GM12878 (cell line): ENCODE data around the gene SPATS2L. TPM values are rescaled to one million over a fixed set of nuclear protein-coding genes. Genes with fewer than 3 reads are reported as not detected.

Experiments used
- ATAC-seq: fragments of 200-7000 bp; cut with Tn5 transposase; 3 replicates; pipeline ENCODE4 v1.9.1; 2020; ENCODE audit warnings: mild to moderate bottlenecking, moderate library complexity
- BruUV-seq: library from RNA; stranded (reverse); fragments of 400-500 nt; replicated peaks from 2 replicates; lab custom pipeline; 2021; lab: Mats Ljungman, UMichigan
- CTCF ChIA-PET: fragments of 300-600 bp; sonication (Branson Sonifier 250); formaldehyde crosslinking; extraction: SDS; loops from one replicate; lab custom pipeline; 2021; ENCODE audit warnings: inconsistent platforms; lab: Yijun Ruan, JAX
- POLR2A ChIA-PET: fragments of 350-600 bp; formaldehyde crosslinking; extraction: SDS; loops from one replicate; lab custom pipeline; 2021; ENCODE audit warnings: inconsistent platforms; lab: Charles Lee
- RAD21 ChIA-PET: fragments of 300-600 bp; sonication (Branson Sonifier 250); formaldehyde crosslinking; loops from one replicate; lab custom pipeline; 2023; ENCODE audit warnings: antibody characterized with exemption; ENCODE audit not compliant: unreplicated experiment; lab: Charles Lee
- SMC1A ChIA-PET: fragments of 300-600 bp; sonication (Branson Sonifier 250); formaldehyde crosslinking; loops from one replicate; lab custom pipeline; 2023; ENCODE audit not compliant: unreplicated experiment, uncharacterized antibody; lab: Charles Lee
- DNase-seq: peaks from one replicate; pipeline ENCODE4 v3.0.0-alpha.2; 2011; ENCODE audit warnings: low read depth, low spot score
- FAIRE-seq: peaks from 3 replicates; lab custom pipeline; 2011; peaks lifted over from hg19 to GRCh38; lab: Jason Lieb, UNC
- H2AFZ ChIP-seq: 2 replicates; pipeline ENCODE4 v1.6.0; 2011; ENCODE audit warnings: low read depth, low read length, control low read depth; ENCODE audit not compliant: control insufficient read depth
- H3K27ac ChIP-seq: 2 replicates; pipeline ENCODE4 v1.5.1; 2011; ENCODE audit warnings: control low read depth; ENCODE audit not compliant: control insufficient read depth, insufficient read depth
- H3K27me3 ChIP-seq, 2 experiments: replicated peaks in 1 of 2; 2 replicates each; pipeline versions ENCODE4 v1.6.0 to v1.6.1; 2011; ENCODE audit warnings: low read length in 1 of 2; ENCODE audit not compliant: control insufficient read depth in 2 of 2, insufficient read depth in 2 of 2
- H3K36me3 ChIP-seq, 2 experiments: 2 replicates each; pipeline ENCODE4 v1.5.1; 2011; ENCODE audit warnings: low read length in 1 of 2; ENCODE audit not compliant: control insufficient read depth in 2 of 2, insufficient read depth in 2 of 2
- H3K4me1 ChIP-seq: 2 replicates; pipeline ENCODE4 v1.6.1; 2011; ENCODE audit warnings: mild to moderate bottlenecking, low read length, moderate library complexity, mixed read lengths; ENCODE audit not compliant: control insufficient read depth, insufficient read depth
- H3K4me2 ChIP-seq: 2 replicates; pipeline ENCODE4 v1.6.0; 2011; ENCODE audit warnings: control low read depth; ENCODE audit not compliant: control insufficient read depth, insufficient read depth
- H3K4me3 ChIP-seq: fragments of 200-600 bp; sonication (generic); 2 replicates; pipeline ENCODE4 v1.5.1; 2016
- H3K79me2 ChIP-seq: 2 replicates; pipeline ENCODE4 v1.6.0; 2011; ENCODE audit warnings: low read length; ENCODE audit not compliant: control insufficient read depth, insufficient read depth
- H3K9ac ChIP-seq: 2 replicates; pipeline ENCODE4 v1.8.0; 2011; ENCODE audit warnings: low read length, control low read depth, mixed read lengths; ENCODE audit not compliant: control insufficient read depth, insufficient read depth
- H3K9me3 ChIP-seq: replicated peaks from 3 replicates; pipeline ENCODE4 v1.5.1; 2011; ENCODE audit warnings: mild to moderate bottlenecking, low read length; ENCODE audit not compliant: control insufficient read depth, insufficient read depth
- H4K20me1 ChIP-seq: 2 replicates; pipeline ENCODE4 v1.6.0; 2011; ENCODE audit not compliant: control insufficient read depth, insufficient read depth
- CBX5 ChIP-seq: sonication (generic); IDR thresholded peaks from 2 replicates; pipeline ENCODE4 v1.6.1; 2016; ENCODE audit warnings: low read depth, moderate library complexity, mild to moderate bottlenecking, inconsistent platforms
- FOXM1 ChIP-seq: IDR thresholded peaks from 2 replicates; pipeline ENCODE4 v1.6.1; 2012; ENCODE audit warnings: low read depth, mild to moderate bottlenecking, inconsistent platforms, low read length, moderate library complexity
- LARP7 ChIP-seq: fragments of 450-650 bp; IDR thresholded peaks from 2 replicates; pipeline ENCODE4 v1.6.1; 2017; ENCODE audit warnings: mild to moderate bottlenecking
- MEF2A ChIP-seq: IDR thresholded peaks from 2 replicates; pipeline ENCODE4 v1.6.1; 2011; ENCODE audit warnings: low read depth, mild to moderate bottlenecking, low read length, moderate library complexity; ENCODE audit not compliant: insufficient read depth
- PRDM15 ChIP-seq: fragments of 450-650 bp; formaldehyde crosslinking; IDR thresholded peaks from 2 replicates; pipeline ENCODE4 v1.4.0; 2020; ENCODE audit warnings: mild to moderate bottlenecking, moderate library complexity
- RAD21 ChIP-seq: IDR thresholded peaks from 2 replicates; pipeline ENCODE4 v1.6.1; 2011; ENCODE audit warnings: mild to moderate bottlenecking, low read depth, low read length, moderate library complexity; ENCODE audit not compliant: insufficient read depth
- RBBP5 ChIP-seq: fragments of 200-600 bp; sonication (generic); conservative IDR thresholded peaks from 2 replicates; pipeline ENCODE4 v1.6.1; 2016
- SUPT20H ChIP-seq: IDR thresholded peaks from 2 replicates; pipeline ENCODE4 v1.6.1; 2011; ENCODE audit warnings: low read depth, mild to moderate bottlenecking, low read length, moderate library complexity, borderline replicate concordance; ENCODE audit not compliant: control insufficient read depth
- TARDBP ChIP-seq: IDR thresholded peaks from 2 replicates; pipeline ENCODE4 v1.6.1; 2016; ENCODE audit warnings: borderline replicate concordance
- TCF3 ChIP-seq: IDR thresholded peaks from 2 replicates; pipeline ENCODE4 v1.6.1; 2012; ENCODE audit warnings: low read depth, mild to moderate bottlenecking, low read length, borderline replicate concordance; ENCODE audit not compliant: insufficient read depth
- USF2 ChIP-seq: IDR thresholded peaks from 2 replicates; pipeline ENCODE4 v1.6.1; 2011; ENCODE audit warnings: low read depth, low read length, improper control_type of control experiment, borderline replicate concordance
- ZNF217 ChIP-seq: fragments of 450-650 bp; IDR thresholded peaks from 2 replicates; pipeline ENCODE4 v1.6.1; 2017; ENCODE audit warnings: antibody characterized with exemption, mild to moderate bottlenecking
- ZNF592 ChIP-seq: fragments of 450-650 bp; IDR thresholded peaks from 2 replicates; pipeline ENCODE4 v1.6.1; 2017; ENCODE audit warnings: mild to moderate bottlenecking, moderate library complexity
- WGBS: methylation state at CpG from one replicate; pipeline ENCODE4 v1.1.6; 2016; ENCODE audit warnings: low lambda C conversion rate; ENCODE audit not compliant: insufficient replicate concordance, insufficient coverage; ENCODE audit errors: missing lambda C conversion rate; 5-methylcytosine and 5-hydroxymethylcytosine counted together
- in situ Hi-C: fragments of 300-500 bp; cut with MboI; formaldehyde crosslinking; loops from 9 replicates; pipeline ENCODE4 v1.14.3; 2018; ENCODE audit warnings: mixed read lengths
- intact Hi-C: fragments of 100-400 bp; cut with micrococcal nuclease; formaldehyde crosslinking; loops from one replicate; pipeline ENCODE4 v1.14.2; 2022; ENCODE audit not compliant: unreplicated experiment
- polyA plus RNA-seq, 11 experiments: library from polyadenylated mRNA; depleted of rRNA in 4 of 11; unstranded in 6 of 11; stranded (reverse) in 5 of 11; fragments of >200 nt; fragmentation: Nextera tagmentation in 4 of 11; fragmentation: Illumina TruSeq in 1 of 11; extraction: Ambion mirVana in 4 of 11; extraction: Trizol in 1 of 11; gene quantifications; 1 replicate in 1 of 11; 2 replicates in 10 of 11; pipeline versions ENCODE4 v1.2.1 to v1.2.3, GENCODE V29; 2011 to 2016; ENCODE audit warnings: inconsistent platforms in 2 of 11, missing spikeins in 2 of 11, low read depth in 1 of 11
- total RNA-seq, 4 experiments: library from RNA; depleted of rRNA in 3 of 4; stranded (reverse); fragments of >200 nt in 3 of 4; fragmentation: Illumina TruSeq in 1 of 4; extraction: Trizol in 1 of 4; gene quantifications; 2 replicates each; pipeline versions ENCODE4 v1.2.1 to v1.2.3, GENCODE V29; 2013 to 2021

SPATS2L gene
- total and polyA plus RNA-seq, 10 of the 15 experiments (the other 5 are each of a cell fraction or from before 2014, with no cell fraction given), result 5.2 to 30.0 (median 20.1) TPM

DNA sequence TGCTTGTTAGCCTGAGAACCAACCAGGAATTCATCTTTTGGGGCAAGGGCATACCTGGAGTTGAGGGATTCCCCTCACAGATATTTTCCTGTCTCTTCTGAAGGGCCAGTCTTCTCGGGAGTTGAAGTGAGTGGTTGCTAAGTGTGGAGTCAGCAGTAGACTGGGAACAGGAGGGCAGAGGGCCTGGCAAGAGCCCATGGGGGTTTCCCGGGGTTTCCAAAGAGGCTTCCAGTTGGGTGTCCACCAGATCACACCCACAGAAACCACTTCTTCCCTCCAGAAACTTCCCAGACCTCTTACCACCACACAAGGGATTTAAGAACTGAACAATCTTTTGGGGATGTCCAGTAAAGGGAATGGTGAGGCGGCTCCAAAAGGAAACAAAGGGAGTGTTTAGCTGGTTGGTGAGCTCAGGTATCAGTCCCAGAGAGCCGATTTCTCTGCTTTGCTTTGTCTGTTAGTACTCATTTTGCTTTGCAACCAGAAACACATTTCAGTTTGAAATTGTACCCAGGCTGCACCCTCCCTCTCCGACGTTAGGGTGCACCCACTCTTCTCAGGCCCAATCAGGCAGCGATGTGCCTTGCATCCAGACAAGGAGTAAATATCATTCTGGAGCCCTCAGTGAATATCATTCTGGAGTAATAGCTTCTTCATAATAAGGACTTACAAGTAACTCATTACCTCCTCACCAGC is 47.5 kb upstream of the SPATS2L start (continued):
- no peak for TF ChIP-seq USF2
- TF ChIP-seq ZNF217, result no peak
- no peak for TF ChIP-seq SUPT20H
- TF ChIP-seq TCF3, result no peak
- TF ChIP-seq FOXM1, result no peak

DNA sequence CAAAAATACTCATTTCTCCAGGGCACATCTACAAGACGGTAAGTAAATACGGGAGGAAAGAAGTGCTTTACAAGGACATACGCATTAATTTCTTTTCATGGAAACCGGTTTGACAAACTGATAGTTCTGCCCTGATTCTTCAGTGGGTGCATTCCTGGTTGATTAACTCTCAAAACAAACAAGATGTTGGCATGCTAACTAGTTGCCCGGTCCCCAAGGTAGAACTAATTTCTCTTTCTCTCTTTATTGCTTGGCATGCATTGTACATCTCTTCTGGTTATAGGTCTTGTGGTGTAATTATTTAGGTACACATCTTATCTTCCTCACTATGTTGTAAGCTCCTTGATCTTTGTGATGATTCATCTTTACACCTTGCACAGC is 46.9 kb upstream of the SPATS2L start:
- H3K27ac ChIP-seq, result no peak overlapping the region
- RAD21 ChIA-PET, result interaction anchor here (0.6 kb wide), 1 partner anchor 530 kb away, joined by 4 read pairs; no protein-coding TSS in a partner anchor
- ATAC-seq (no peak), DNase-seq (no peak), FAIRE-seq (no peak)
- H3K79me2 ChIP-seq, result no peaks in the 10 kb centered on the region
- H4K20me1 ChIP-seq, result no peaks in the 10 kb centered on the region
- H3K9me3 ChIP-seq, result no peaks in the 10 kb centered on the region
- POLR2A ChIA-PET, result no interaction called here
- H3K4me2 ChIP-seq, result no peak overlapping the region
- in situ Hi-C loops (no loop called here), intact Hi-C loops (no loop called here)
- no peaks in the 10 kb centered on the region for H3K4me1 ChIP-seq
- no peaks in the 10 kb centered on the region for H3K36me3 ChIP-seq
- no peak overlapping the region for H3K9ac ChIP-seq
- BruUV-seq, result no TSS peak
- no peak overlapping the region for H2AFZ ChIP-seq
- 0 out of 4 replicates have a peak, but pooled peaks cover 0 to 2% of the 10 kb centered on the region in 2 experiments for H3K27me3 ChIP-seq
- CTCF ChIA-PET, result interaction anchor here (0.6 kb wide), 1 partner anchor 44 kb away, joined by 3 read pairs; no protein-coding TSS in a partner anchor
- SMC1A ChIA-PET, result no interaction called here
- no peak overlapping the region for H3K4me3 ChIP-seq
- 63% methylated on average over 5 of the region's 5 CpGs for WGBS
- no peak for TF ChIP-seq PRDM15 (CRISPR knock-in tag)
- no peak for TF ChIP-seq ZNF592
- TF ChIP-seq CBX5, result no peak
- TF ChIP-seq MEF2A, result no peak
- no peak for TF ChIP-seq RAD21
- TF ChIP-seq TARDBP, result no peak
- no peak for TF ChIP-seq RBBP5
- TF ChIP-seq LARP7, result no peak
